Loucy (cell line): ENCODE data around the gene SLC4A4.

Experiments used
- H2AFZ ChIP-seq: fragments of 200-600 bp; sonication (generic); 2 replicates; pipeline ENCODE4 v1.6.0; 2016; ENCODE audit warnings: antibody characterized with exemption, mild to moderate bottlenecking, low read length, moderate library complexity
- H3F3A ChIP-seq: fragments of 200-600 bp; 2 replicates; pipeline ENCODE4 v1.6.0; 2016; ENCODE audit warnings: antibody characterized with exemption, low read depth, mild to moderate bottlenecking
- H3K27me3 ChIP-seq: fragments of 200-600 bp; sonication (generic); 2 replicates; pipeline ENCODE4 v1.6.1; 2014; ENCODE audit warnings: low read length, mild to moderate bottlenecking; ENCODE audit not compliant: insufficient read depth, poor library complexity, severe bottlenecking
- H3K36me3 ChIP-seq: fragments of 200-600 bp; sonication (generic); 2 replicates; pipeline ENCODE4 v1.6.1; 2016; ENCODE audit warnings: low read length; ENCODE audit not compliant: insufficient read depth
- H3K4me1 ChIP-seq: fragments of 200-600 bp; sonication (generic); 2 replicates; pipeline ENCODE4 v1.5.1; 2014; ENCODE audit warnings: low read length, mild to moderate bottlenecking; ENCODE audit not compliant: insufficient read depth, poor library complexity, severe bottlenecking
- H3K4me2 ChIP-seq: fragments of 200-600 bp; sonication (generic); 2 replicates; pipeline ENCODE4 v1.6.0; 2014; ENCODE audit warnings: antibody characterized with exemption, low read length, low read depth, mild to moderate bottlenecking; ENCODE audit not compliant: poor library complexity, severe bottlenecking
- H3K4me3 ChIP-seq: fragments of 200-600 bp; sonication (generic); 2 replicates; pipeline ENCODE4 v1.5.1; 2014; ENCODE audit warnings: low read length, mild to moderate bottlenecking, mixed read lengths; ENCODE audit not compliant: poor library complexity, severe bottlenecking
- H3K79me2 ChIP-seq: fragments of 200-600 bp; sonication (generic); 2 replicates; pipeline ENCODE4 v1.6.1; 2014; ENCODE audit warnings: low read length; ENCODE audit not compliant: insufficient read depth
- H3K9ac ChIP-seq: fragments of 200-600 bp; sonication (generic); 2 replicates; pipeline ENCODE4 v1.6.0; 2014; ENCODE audit warnings: mild to moderate bottlenecking, low read depth, low read length, moderate library complexity; ENCODE audit not compliant: poor library complexity, severe bottlenecking
- H3K9me2 ChIP-seq: fragments of 200-600 bp; sonication (generic); replicated peaks from 2 replicates; pipeline ENCODE4 v1.6.1; 2016; ENCODE audit warnings: low read depth, low read length, mixed read lengths
- H3K9me3 ChIP-seq: fragments of 200-600 bp; sonication (generic); 2 replicates; pipeline ENCODE4 v1.6.1; 2014; ENCODE audit warnings: mild to moderate bottlenecking, antibody characterized with exemption, low read length, low read depth; ENCODE audit not compliant: insufficient read depth
- H4K20me1 ChIP-seq: fragments of 200-600 bp; sonication (generic); 2 replicates; pipeline ENCODE4 v1.6.0; 2014; ENCODE audit warnings: antibody characterized with exemption, low read length, mild to moderate bottlenecking; ENCODE audit not compliant: insufficient read depth, poor library complexity, severe bottlenecking
- EZH2phosphoT487 ChIP-seq: fragments of 200-600 bp; IDR thresholded peaks from 2 replicates; pipeline ENCODE4 v1.6.1; 2018; ENCODE audit warnings: antibody characterized with exemption, mild to moderate bottlenecking, moderate library complexity, borderline replicate concordance
- TF ChIP-seq, protein P1 (sequence below): fragments of 200-600 bp; sonication (generic); conservative IDR thresholded peaks from 2 replicates; pipeline ENCODE4 v1.5.1; 2014; ENCODE audit warnings: mild to moderate bottlenecking, antibody characterized with exemption, low read length

SLC4A4 gene

GRCh38 chr4:71333960-71334359 lies 4.9 kb upstream of the SLC4A4 start:
- TF ChIP-seq, protein P1, sequence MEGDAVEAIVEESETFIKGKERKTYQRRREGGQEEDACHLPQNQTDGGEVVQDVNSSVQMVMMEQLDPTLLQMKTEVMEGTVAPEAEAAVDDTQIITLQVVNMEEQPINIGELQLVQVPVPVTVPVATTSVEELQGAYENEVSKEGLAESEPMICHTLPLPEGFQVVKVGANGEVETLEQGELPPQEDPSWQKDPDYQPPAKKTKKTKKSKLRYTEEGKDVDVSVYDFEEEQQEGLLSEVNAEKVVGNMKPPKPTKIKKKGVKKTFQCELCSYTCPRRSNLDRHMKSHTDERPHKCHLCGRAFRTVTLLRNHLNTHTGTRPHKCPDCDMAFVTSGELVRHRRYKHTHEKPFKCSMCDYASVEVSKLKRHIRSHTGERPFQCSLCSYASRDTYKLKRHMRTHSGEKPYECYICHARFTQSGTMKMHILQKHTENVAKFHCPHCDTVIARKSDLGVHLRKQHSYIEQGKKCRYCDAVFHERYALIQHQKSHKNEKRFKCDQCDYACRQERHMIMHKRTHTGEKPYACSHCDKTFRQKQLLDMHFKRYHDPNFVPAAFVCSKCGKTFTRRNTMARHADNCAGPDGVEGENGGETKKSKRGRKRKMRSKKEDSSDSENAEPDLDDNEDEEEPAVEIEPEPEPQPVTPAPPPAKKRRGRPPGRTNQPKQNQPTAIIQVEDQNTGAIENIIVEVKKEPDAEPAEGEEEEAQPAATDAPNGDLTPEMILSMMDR: no peak
- no peak for TF ChIP-seq EZH2phosphoT487
- no peaks in the 10 kb centered on the region for H3K9me2 ChIP-seq

GRCh38 chr4:71334465-71334882 lies 4.3 kb upstream of the SLC4A4 start:
- TF ChIP-seq EZH2phosphoT487: no peak
- TF ChIP-seq, protein P1: no peak

More at GRCh38 chr4:71333960-71334359, 4.9 kb upstream of the SLC4A4 start:
- Histone ChIP-seq H3K79me2 (peaks cover under 1% of the 10 kb centered on the region; the same call in 1 of the 2 replicates), H3K9ac (no peak overlapping the region), H3K27me3 (no peaks in the 10 kb centered on the region), H3K36me3 (no peaks in the 10 kb centered on the region), H3K4me2 (no peak overlapping the region), H3K4me3 (no peak overlapping the region), H3F3A (no peaks in the 10 kb centered on the region), H2AFZ (no peak overlapping the region), H3K4me1 (peaks cover 8% of the 10 kb centered on the region), H3K9me3 (no peaks in the 10 kb centered on the region), H4K20me1 (no peaks in the 10 kb centered on the region)

GRCh38 chr4:71343670-71344466 lies 5.0 kb downstream of the SLC4A4 start:
- Histone ChIP-seq H3K4me2 (no peak overlapping the region), H3K27me3 (no peaks in the 10 kb centered on the region), H3K4me3 (no peak overlapping the region), H3K36me3 (no peaks in the 10 kb centered on the region), H3K4me1 (peaks cover 33% of the 10 kb centered on the region), H3K79me2 (no peaks in the 10 kb centered on the region), H3K9me2 (no peaks in the 10 kb centered on the region), H3K9ac (no peak overlapping the region), H3K9me3 (no peaks in the 10 kb centered on the region), H3F3A (peaks cover 5% of the 10 kb centered on the region), H2AFZ (no peak overlapping the region), H4K20me1 (no peaks in the 10 kb centered on the region)
- TF ChIP-seq, protein P1: no peak
- TF ChIP-seq EZH2phosphoT487: no peak

More at GRCh38 chr4:71334465-71334882, 4.3 kb upstream of the SLC4A4 start:
- peaks cover 13% of the 10 kb centered on the region for H3K4me1 ChIP-seq
- H2AFZ ChIP-seq: no peak overlapping the region
- no peaks in the 10 kb centered on the region for H3K36me3 ChIP-seq
- no peaks in the 10 kb centered on the region for H3K9me2 ChIP-seq
- no peak overlapping the region for H3K9ac ChIP-seq
- H3K27me3 ChIP-seq: no peaks in the 10 kb centered on the region
- H4K20me1 ChIP-seq: no peaks in the 10 kb centered on the region
- H3F3A ChIP-seq: no peaks in the 10 kb centered on the region
- H3K9me3 ChIP-seq: no peaks in the 10 kb centered on the region
- H3K79me2 ChIP-seq: no peaks in the 10 kb centered on the region
- H3K4me3 ChIP-seq: no peak overlapping the region
- H3K4me2 ChIP-seq: no peak overlapping the region
